Measurements from ENCODE around the gene HECTD4.

DNA sequence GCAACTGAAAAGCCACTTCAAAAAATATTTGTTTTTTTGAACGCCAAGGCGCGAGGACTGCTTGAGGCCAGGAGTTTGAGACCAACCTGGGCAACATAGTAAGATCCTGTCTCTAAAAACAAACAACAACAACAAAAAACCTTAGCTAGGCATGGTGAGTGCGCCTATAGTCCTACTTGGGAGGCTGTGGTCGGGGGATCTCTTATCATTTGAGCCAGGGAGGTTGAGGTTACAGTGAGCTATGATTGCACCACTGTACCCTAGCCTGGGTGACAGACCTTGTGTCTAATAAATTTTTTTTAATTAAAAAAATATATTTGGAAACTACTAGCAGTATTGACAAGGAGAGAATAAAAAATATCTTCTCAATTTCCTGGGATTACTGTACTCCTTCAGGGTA lies 143.8 kb downstream of the HECTD4 start:
- TF ChIP-seq ZNF274 (IDR thresholded peaks at IDR 0.05; ENCODE audit: low read depth, low read length): no peak
- TF ChIP-seq YY1 (IDR thresholded peaks at IDR 0.05; ENCODE audit: insufficient read depth, insufficient read length): no peak
- TF ChIP-seq SUZ12 (IDR thresholded peaks at IDR 0.05; ENCODE audit: extremely low read depth, insufficient read depth, insufficient read length): no peak

Data from NT2/D1 (cell line).